SK-N-SH treated with all-trans-retinoic acid at 6 μM for 48 hours (cell line): ENCODE data around the gene PCDHA9.

Experiments used
- ARNTL ChIP-seq: fragments of 450-650 bp; formaldehyde crosslinking; IDR thresholded peaks from 2 replicates; pipeline ENCODE4 v1.5.0; 2020; ENCODE audit warnings: low read depth, mild to moderate bottlenecking, moderate library complexity, borderline replicate concordance
- BACH2 ChIP-seq: fragments of 250-450 bp; sonication (Bioruptor Pico); IDR thresholded peaks from 2 replicates; pipeline ENCODE4 v1.9.0; 2021; ENCODE audit warnings: mild to moderate bottlenecking, borderline replicate concordance
- CSDC2 ChIP-seq: fragments of 250-450 bp; sonication (Bioruptor Pico); IDR thresholded peaks from 2 replicates; pipeline ENCODE4 v1.5.0; 2020; ENCODE audit warnings: mild to moderate bottlenecking, moderate library complexity
- ISL1 ChIP-seq: fragments of 250-450 bp; sonication (Bioruptor Pico); IDR thresholded peaks from 2 replicates; pipeline ENCODE4 v2.1.2; 2022; ENCODE audit warnings: mild to moderate bottlenecking, moderate library complexity
- PATZ1 ChIP-seq: fragments of 250-450 bp; sonication (Bioruptor Pico); IDR thresholded peaks from 2 replicates; pipeline ENCODE4 v1.8.0; 2020; ENCODE audit warnings: mild to moderate bottlenecking, moderate library complexity, borderline replicate concordance
- RARB ChIP-seq: fragments of 250-450 bp; sonication (Bioruptor Pico); IDR thresholded peaks from 2 replicates; pipeline ENCODE4 v1.8.0; 2021; ENCODE audit warnings: mild to moderate bottlenecking, moderate library complexity
- SNAI2 ChIP-seq: fragments of 250-450 bp; sonication (Bioruptor Pico); IDR thresholded peaks from 2 replicates; pipeline ENCODE4 v1.5.0; 2020; ENCODE audit warnings: mild to moderate bottlenecking, moderate library complexity
- TCF4 ChIP-seq: fragments of 250-450 bp; sonication (Bioruptor Pico); IDR thresholded peaks from 2 replicates; pipeline ENCODE4 v1.8.0; 2021; ENCODE audit warnings: mild to moderate bottlenecking, moderate library complexity, borderline replicate concordance
- TOX ChIP-seq: fragments of 250-450 bp; sonication (Bioruptor Pico); IDR thresholded peaks from 2 replicates; pipeline ENCODE4 v1.8.0; 2021; ENCODE audit warnings: mild to moderate bottlenecking, moderate library complexity, borderline replicate concordance
- ZFP3 ChIP-seq: fragments of 250-450 bp; sonication (Bioruptor Pico); IDR thresholded peaks from 2 replicates; pipeline ENCODE4 v1.5.0; 2020; ENCODE audit warnings: mild to moderate bottlenecking, moderate library complexity

- TF ChIP-seq PATZ1 (CRISPR knock-in tag) (no peak), TOX (CRISPR knock-in tag) (no peak), ARNTL (CRISPR knock-in tag) (no peak), BACH2 (CRISPR knock-in tag) (no peak), TCF4 (CRISPR knock-in tag) (no peak), ISL1 (CRISPR knock-in tag) (no peak), ZFP3 (no peak), SNAI2 (CRISPR knock-in tag) (no peak), CSDC2 (CRISPR knock-in tag) (no peak), RARB (CRISPR knock-in tag) (no peak)
These were observed 20.3 kb upstream of the PCDHA9 start, which contains the start of gene PCDHA6 for GRCh38 chr5:140827704-140828361.
